Epithelial cell of esophagus (primary cell): ENCODE results near the gene BRINP3.

ENCODE experiments used
- DNase-seq: peaks from one replicate; pipeline ENCODE4 v3.0.0; 2010; ENCODE audit warnings: low read depth
- H3K4me3 ChIP-seq: 2 replicates; pipeline ENCODE4 v1.5.1; 2011; ENCODE audit warnings: mild to moderate bottlenecking, low read length, control low read depth
- CTCF ChIP-seq: IDR thresholded peaks from 2 replicates; pipeline ENCODE4 v1.5.1; 2011; ENCODE audit warnings: low read depth, mild to moderate bottlenecking, low read length, control low read depth, inconsistent platforms; ENCODE audit not compliant: insufficient read depth; ENCODE audit errors: missing control alignments

BRINP3 gene

GRCh38 chr1:190101756-190102155 is 375.9 kb downstream of the BRINP3 start:
- no peak for DNase-seq
- H3K4me3 ChIP-seq = no peak overlapping the region
- no peak for TF ChIP-seq CTCF

- DNase-seq = no peak
- no peak for TF ChIP-seq CTCF
- no peak overlapping the region for H3K4me3 ChIP-seq
These were observed 378.9 kb downstream of the BRINP3 start for GRCh38 chr1:190098756-190099155.

GRCh38 chr1:190098107-190098506 is 379.6 kb downstream of the BRINP3 start:
- DNase-seq = no peak
- no peak for TF ChIP-seq CTCF
- H3K4me3 ChIP-seq = no peak overlapping the region

GRCh38 chr1:190095596-190095995 is 382.1 kb downstream of the BRINP3 start:
- no peak overlapping the region for H3K4me3 ChIP-seq
- no peak for DNase-seq
- TF ChIP-seq CTCF = no peak

- no peak overlapping the region for H3K4me3 ChIP-seq
- no peak for TF ChIP-seq CTCF
- DNase-seq = no peak
These were observed 393.1 kb downstream of the BRINP3 start for GRCh38 chr1:190084552-190084951.

- no peak for TF ChIP-seq CTCF
- DNase-seq = no peak
- no peak overlapping the region for H3K4me3 ChIP-seq
These were observed 409.4 kb downstream of the BRINP3 start for GRCh38 chr1:190068304-190068703.

GRCh38 chr1:190067592-190067991 is 410.1 kb downstream of the BRINP3 start:
- TF ChIP-seq CTCF = no peak
- H3K4me3 ChIP-seq = no peak overlapping the region
- peak; percentile 84 for DNase-seq
